Measurements from ENCODE around the gene ROPN1L. TPM values are rescaled to one million over a fixed set of nuclear protein-coding genes. Genes with fewer than 3 reads are reported as not detected.

ROPN1L gene
- total and polyA plus RNA-seq, 2 of the 13 experiments (the other 11 are each of a cell fraction or from before 2014, with no cell fraction given) = not detected

GRCh38 chr5:10441083-10441991 lies at the start of gene ROPN1L (continued):
- TF ChIP-seq PLRG1 (conservative IDR thresholded peaks at IDR 0.05) (no peak), SKIL (CRISPR knock-in tag; IDR thresholded peaks at IDR 0.05; ENCODE audit: borderline replicate concordance) (no peak), ZBTB26 (CRISPR knock-in tag; IDR thresholded peaks at IDR 0.05; ENCODE audit: borderline replicate concordance) (no peak), ZNF792 (CRISPR knock-in tag; IDR thresholded peaks at IDR 0.05) (no peak), NCOA5 (CRISPR knock-in tag; IDR thresholded peaks at IDR 0.05) (no peak), ZNF670 (CRISPR knock-in tag; IDR thresholded peaks at IDR 0.05; ENCODE audit: borderline replicate concordance) (no peak), ZSCAN21 (CRISPR knock-in tag; IDR thresholded peaks at IDR 0.05; ENCODE audit: borderline replicate concordance) (peak; percentile 34; the same call in 1 of the 2 replicates), ZNF143 (CRISPR knock-in tag; IDR thresholded peaks at IDR 0.05) (no peak), MATR3 (CRISPR knock-in tag; IDR thresholded peaks at IDR 0.05) (no peak), ZNF124 (CRISPR knock-in tag; IDR thresholded peaks at IDR 0.05) (no peak), RELA (CRISPR knock-in tag; IDR thresholded peaks at IDR 0.05) (no peak), RCOR2 (CRISPR knock-in tag; IDR thresholded peaks at IDR 0.05) (no peak), CHCHD3 (CRISPR knock-in tag; IDR thresholded peaks at IDR 0.05) (no peak), ARHGAP35 (CRISPR knock-in tag; IDR thresholded peaks at IDR 0.05; ENCODE audit: borderline replicate concordance) (no peak), TEF (CRISPR knock-in tag; IDR thresholded peaks at IDR 0.05) (no peak), ZNF446 (CRISPR knock-in tag; IDR thresholded peaks at IDR 0.05) (peak; percentile 59; the same call in 1 of the 2 replicates), ZNF543 (CRISPR knock-in tag; IDR thresholded peaks at IDR 0.05) (no peak), TBX2 (CRISPR knock-in tag; IDR thresholded peaks at IDR 0.05; ENCODE audit: borderline replicate concordance) (0 out of 2 replicates have a peak, but pooled peaks have one; percentile 13), THAP8 (CRISPR knock-in tag; IDR thresholded peaks at IDR 0.05; ENCODE audit: borderline replicate concordance) (no peak), ZNF441 (CRISPR knock-in tag; IDR thresholded peaks at IDR 0.05; ENCODE audit: borderline replicate concordance) (peak; percentile 91), ZNF451 (CRISPR knock-in tag; IDR thresholded peaks at IDR 0.05) (no peak), ZNF276 (CRISPR knock-in tag; IDR thresholded peaks at IDR 0.05; ENCODE audit: low read depth) (no peak)
